ENCODE measurements around the gene GASK1B. TPM values are rescaled to one million over a fixed set of nuclear protein-coding genes. Genes with fewer than 3 reads are reported as not detected.

Gene GASK1B
- under 1 TPM; 0.58 to 0.70 TPM for total RNA-seq
- not detected for polyA plus RNA-seq

GRCh38 chr4:158172261-158173258 is at the start of gene GASK1B:
TSS of gene GASK1B (minus strand) at chr4:158173025. CDS start at chr4:158171375, 1,650 bp downstream.
- intact Hi-C loops (cut with micrococcal nuclease): no loop called here
- H3K27ac Mint-ChIP-seq: no peak within 1 kb of the TSS
- Histone ChIP-seq H3K27ac (ENCODE audit: low read depth, low read length) (no peak within 1 kb of the TSS), H3K4me1 (ENCODE audit: insufficient read depth, low read length) (no peaks in the 10 kb centered on the region), H3K36me3 (ENCODE audit: insufficient read depth, low read length) (no peaks in the 10 kb centered on the region), H3K4me3 (ENCODE audit: low read length in 2 of 2) (no peak within 1 kb of the TSS), H3K27me3 (ENCODE audit: insufficient read depth, low read length) (peaks cover 6% of the 10 kb centered on the region), H3K9me3 (ENCODE audit: control insufficient read depth in 1 of 2, low read length in 2 of 2) (no peaks in the 10 kb centered on the region)
- H3K4me3 Mint-ChIP-seq: peak within 1 kb of the TSS in 1 of 8 donors; percentile 9
- POLR2A ChIA-PET (ENCODE audit: partially characterized antibody): no interaction called here
- CTCF ChIA-PET (ENCODE audit: partially characterized antibody): no interaction called here
- H3K9me3 Mint-ChIP-seq: peaks cover 0 to 1% (median 0%) of the 10 kb centered on the region in 8 donors
- peaks cover 12% of the 10 kb centered on the region in 2 donors for H3K27me3 Mint-ChIP-seq
- DNase-seq: no peak
- H3K4me1 Mint-ChIP-seq: peaks cover 0 to 8% (median 2%) of the 10 kb centered on the region in 4 donors
- H3K36me3 Mint-ChIP-seq: no peaks in the 10 kb centered on the region

- no peak overlapping the region for H3K27ac Mint-ChIP-seq
- no peaks in the 10 kb centered on the region for H3K4me1 ChIP-seq (ENCODE audit: insufficient read depth, low read length)
- H3K27me3 ChIP-seq (ENCODE audit: insufficient read depth, low read length): no peaks in the 10 kb centered on the region
- no peaks in the 10 kb centered on the region for H3K9me3 ChIP-seq (ENCODE audit: control insufficient read depth in 1 of 2, low read length in 2 of 2)
- intact Hi-C loops (cut with micrococcal nuclease): no loop called here
- no peak for DNase-seq
- no peak overlapping the region for H3K4me3 Mint-ChIP-seq
- H3K36me3 ChIP-seq (ENCODE audit: insufficient read depth, low read length): no peaks in the 10 kb centered on the region
- H3K27me3 Mint-ChIP-seq: peaks cover 0 to 6% of the 10 kb centered on the region in 2 donors
- H3K4me1 Mint-ChIP-seq: peaks cover 0 to 2% (median 0%) of the 10 kb centered on the region in 4 donors
- peaks cover 0 to 4% (median 0%) of the 10 kb centered on the region in 8 donors for H3K9me3 Mint-ChIP-seq
- no peaks in the 10 kb centered on the region for H3K36me3 Mint-ChIP-seq
- no peak overlapping the region for H3K4me3 ChIP-seq (ENCODE audit: low read length in 2 of 2)
- POLR2A ChIA-PET (ENCODE audit: partially characterized antibody): no interaction called here
- CTCF ChIA-PET (ENCODE audit: partially characterized antibody): no interaction called here
- H3K27ac ChIP-seq (ENCODE audit: low read depth, low read length): no peak overlapping the region
These were observed 46.8 kb upstream of the GASK1B start for GRCh38 chr4:158219623-158220022.

GRCh38 chr4:158217763-158218162 is 44.9 kb upstream of the GASK1B start:
- peaks cover 0 to 2% (median 0%) of the 10 kb centered on the region in 8 donors for H3K9me3 Mint-ChIP-seq
- H3K4me1 ChIP-seq (ENCODE audit: insufficient read depth, low read length): no peaks in the 10 kb centered on the region
- no peak overlapping the region for H3K27ac ChIP-seq (ENCODE audit: low read depth, low read length)
- H3K4me1 Mint-ChIP-seq: peaks cover 0 to 2% (median 0%) of the 10 kb centered on the region in 4 donors
- no peak overlapping the region for H3K4me3 Mint-ChIP-seq
- no peaks in the 10 kb centered on the region for H3K36me3 Mint-ChIP-seq
- no peaks in the 10 kb centered on the region for H3K27me3 ChIP-seq (ENCODE audit: insufficient read depth, low read length)
- no peaks in the 10 kb centered on the region for H3K36me3 ChIP-seq (ENCODE audit: insufficient read depth, low read length)
- ChIA-PET CTCF (ENCODE audit: partially characterized antibody) (no interaction called here), POLR2A (ENCODE audit: partially characterized antibody) (no interaction called here)
- H3K4me3 ChIP-seq (ENCODE audit: low read length in 2 of 2): no peak overlapping the region
- H3K27me3 Mint-ChIP-seq: peaks cover 3 to 6% of the 10 kb centered on the region in 2 donors
- DNase-seq: no peak
- intact Hi-C loops (cut with micrococcal nuclease): no loop called here
- no peaks in the 10 kb centered on the region for H3K9me3 ChIP-seq (ENCODE audit: control insufficient read depth in 1 of 2, low read length in 2 of 2)
- no peak overlapping the region for H3K27ac Mint-ChIP-seq

GRCh38 chr4:158214856-158215255 is 42.0 kb upstream of the GASK1B start:
- Mint-ChIP-seq H3K4me3 (no peak overlapping the region), H3K36me3 (no peaks in the 10 kb centered on the region), H3K27ac (no peak overlapping the region), H3K4me1 (peaks cover 3 to 8% (median 6%) of the 10 kb centered on the region in 4 donors), H3K9me3 (peaks cover 0 to 6% (median 0%) of the 10 kb centered on the region in 8 donors), H3K27me3 (peaks cover 9 to 10% of the 10 kb centered on the region in 2 donors)
- H3K36me3 ChIP-seq (ENCODE audit: insufficient read depth, low read length): no peaks in the 10 kb centered on the region
- H3K9me3 ChIP-seq (ENCODE audit: control insufficient read depth in 1 of 2, low read length in 2 of 2): no peaks in the 10 kb centered on the region
- DNase-seq: no peak
- intact Hi-C loops (cut with micrococcal nuclease): no loop called here
- no peaks in the 10 kb centered on the region for H3K27me3 ChIP-seq (ENCODE audit: insufficient read depth, low read length)
- H3K4me3 ChIP-seq (ENCODE audit: low read length in 2 of 2): no peak overlapping the region
- CTCF ChIA-PET (ENCODE audit: partially characterized antibody): no interaction called here
- POLR2A ChIA-PET (ENCODE audit: partially characterized antibody): no interaction called here
- no peak overlapping the region for H3K27ac ChIP-seq (ENCODE audit: low read depth, low read length)
- H3K4me1 ChIP-seq (ENCODE audit: insufficient read depth, low read length): no peaks in the 10 kb centered on the region

GRCh38 chr4:158213466-158213865 is 40.6 kb upstream of the GASK1B start:
- CTCF ChIA-PET (ENCODE audit: partially characterized antibody): no interaction called here

GRCh38 chr4:158211222-158211621 is 38.4 kb upstream of the GASK1B start:
- Mint-ChIP-seq H3K9me3 (peaks cover 0 to 6% (median 1%) of the 10 kb centered on the region in 8 donors), H3K27me3 (peaks cover 12% of the 10 kb centered on the region in 2 donors), H3K27ac (no peak overlapping the region), H3K36me3 (no peaks in the 10 kb centered on the region), H3K4me3 (peak overlapping the region in 5 of 8 donors; percentile 1 to 52 (median 30)), H3K4me1 (peaks cover 3 to 10% (median 7%) of the 10 kb centered on the region in 4 donors)
- Histone ChIP-seq H3K9me3 (ENCODE audit: control insufficient read depth in 1 of 2, low read length in 2 of 2) (no peaks in the 10 kb centered on the region), H3K4me1 (ENCODE audit: insufficient read depth, low read length) (no peaks in the 10 kb centered on the region), H3K4me3 (ENCODE audit: low read length in 2 of 2) (no peak overlapping the region), H3K36me3 (ENCODE audit: insufficient read depth, low read length) (no peaks in the 10 kb centered on the region), H3K27me3 (ENCODE audit: insufficient read depth, low read length) (no peaks in the 10 kb centered on the region), H3K27ac (ENCODE audit: low read depth, low read length) (no peak overlapping the region)
- CTCF ChIA-PET (ENCODE audit: partially characterized antibody): no interaction called here
- DNase-seq: no peak
- POLR2A ChIA-PET (ENCODE audit: partially characterized antibody): no interaction called here
- intact Hi-C loops (cut with micrococcal nuclease): no loop called here

More at GRCh38 chr4:158213466-158213865, 40.6 kb upstream of the GASK1B start:
- Mint-ChIP-seq H3K27me3 (peaks cover 11 to 12% of the 10 kb centered on the region in 2 donors), H3K4me3 (no peak overlapping the region), H3K9me3 (peaks cover 0 to 6% (median 0%) of the 10 kb centered on the region in 8 donors), H3K4me1 (peaks cover 3 to 10% (median 7%) of the 10 kb centered on the region in 4 donors), H3K27ac (no peak overlapping the region), H3K36me3 (no peaks in the 10 kb centered on the region)
- H3K4me1 ChIP-seq (ENCODE audit: insufficient read depth, low read length): no peaks in the 10 kb centered on the region
- H3K27ac ChIP-seq (ENCODE audit: low read depth, low read length): no peak overlapping the region
- H3K4me3 ChIP-seq (ENCODE audit: low read length in 2 of 2): no peak overlapping the region
- no peaks in the 10 kb centered on the region for H3K36me3 ChIP-seq (ENCODE audit: insufficient read depth, low read length)
- no peaks in the 10 kb centered on the region for H3K9me3 ChIP-seq (ENCODE audit: control insufficient read depth in 1 of 2, low read length in 2 of 2)
- DNase-seq: no peak
- POLR2A ChIA-PET (ENCODE audit: partially characterized antibody): no interaction called here
- intact Hi-C loops (cut with micrococcal nuclease): no loop called here
- no peaks in the 10 kb centered on the region for H3K27me3 ChIP-seq (ENCODE audit: insufficient read depth, low read length)
